Suprapubic skin (tissue), 3 donors: ENCODE results near the gene TTC27.

Experiments
- POLR2A ChIP-seq, 2 donors: fragments of 450-650 bp; IDR thresholded peaks; one replicate each; pipeline ENCODE4 v1.6.1; 2017; ENCODE audit warnings: antibody characterized with exemption in 2 of 2, mild to moderate bottlenecking in 2 of 2, moderate library complexity in 2 of 2
- TF ChIP-seq, protein P1 (sequence below), 2 donors: fragments of 200-600 bp in 1 of 2; fragments of 450-650 bp in 1 of 2; sonication (generic) in 1 of 2; IDR thresholded peaks; one replicate each; pipeline ENCODE4 v1.5.1; 2016 to 2019; ENCODE audit warnings: antibody characterized with exemption in 2 of 2, mild to moderate bottlenecking in 1 of 2, moderate library complexity in 1 of 2

DNA sequence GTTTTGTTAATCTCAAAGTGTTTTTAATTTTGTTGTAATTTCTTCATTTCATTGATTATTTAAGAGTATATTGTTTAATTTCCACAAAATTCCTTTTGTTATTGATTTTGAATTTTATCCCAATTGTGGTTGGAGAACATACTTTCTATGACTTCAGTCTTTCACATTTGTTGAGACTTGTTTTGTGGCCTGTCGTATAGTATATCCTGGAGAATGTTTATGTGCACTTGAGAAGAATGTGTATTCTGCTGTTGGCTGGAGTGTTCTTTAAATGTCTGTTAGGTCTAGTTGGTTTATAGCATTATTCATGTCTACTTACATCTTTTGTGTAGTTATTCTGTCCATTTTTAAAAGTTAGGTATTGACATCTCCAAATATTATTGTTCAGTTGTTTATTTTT is 120.3 kb downstream of the TTC27 start:
- no peak for TF ChIP-seq POLR2A (IDR thresholded peaks at IDR 0.05)
- TF ChIP-seq, protein P1, sequence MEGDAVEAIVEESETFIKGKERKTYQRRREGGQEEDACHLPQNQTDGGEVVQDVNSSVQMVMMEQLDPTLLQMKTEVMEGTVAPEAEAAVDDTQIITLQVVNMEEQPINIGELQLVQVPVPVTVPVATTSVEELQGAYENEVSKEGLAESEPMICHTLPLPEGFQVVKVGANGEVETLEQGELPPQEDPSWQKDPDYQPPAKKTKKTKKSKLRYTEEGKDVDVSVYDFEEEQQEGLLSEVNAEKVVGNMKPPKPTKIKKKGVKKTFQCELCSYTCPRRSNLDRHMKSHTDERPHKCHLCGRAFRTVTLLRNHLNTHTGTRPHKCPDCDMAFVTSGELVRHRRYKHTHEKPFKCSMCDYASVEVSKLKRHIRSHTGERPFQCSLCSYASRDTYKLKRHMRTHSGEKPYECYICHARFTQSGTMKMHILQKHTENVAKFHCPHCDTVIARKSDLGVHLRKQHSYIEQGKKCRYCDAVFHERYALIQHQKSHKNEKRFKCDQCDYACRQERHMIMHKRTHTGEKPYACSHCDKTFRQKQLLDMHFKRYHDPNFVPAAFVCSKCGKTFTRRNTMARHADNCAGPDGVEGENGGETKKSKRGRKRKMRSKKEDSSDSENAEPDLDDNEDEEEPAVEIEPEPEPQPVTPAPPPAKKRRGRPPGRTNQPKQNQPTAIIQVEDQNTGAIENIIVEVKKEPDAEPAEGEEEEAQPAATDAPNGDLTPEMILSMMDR (IDR thresholded peaks at IDR 0.05) = no peak
